Epithelial cell of proximal tubule (primary cell): ENCODE results near the gene FBLN1. TPM values are rescaled to one million over a fixed set of nuclear protein-coding genes. Genes with fewer than 3 reads are reported as not detected.
A peak's percentile ranks its signal among the peaks of the same experiment; 100 is the strongest.
"Not testable (repeated sequence)": the region's sequence is repeated elsewhere in the genome, so short reads cannot be mapped to it uniquely, and the experiment has no call there.

Experiments used
- DNase-seq: peaks from one replicate; pipeline ENCODE4 v3.0.0-alpha.2; 2011; ENCODE audit warnings: low read depth
- H3K4me3 ChIP-seq: 2 replicates; pipeline ENCODE4 v1.5.1; 2011; ENCODE audit warnings: low read depth, mild to moderate bottlenecking, low read length
- total RNA-seq: library from RNA; depleted of rRNA; stranded (reverse); fragments of >200 nt; gene quantifications from 2 replicates; pipeline ENCODE4 v1.2.3, GENCODE V29; 2015
- TF ChIP-seq, protein P1 (sequence below): conservative IDR thresholded peaks from 2 replicates; pipeline ENCODE4 v1.5.1; 2012; ENCODE audit warnings: low read depth, mild to moderate bottlenecking, low read length

Gene FBLN1
- total RNA-seq, 1 donor from 2014 or later: 58.5 TPM

DNA sequence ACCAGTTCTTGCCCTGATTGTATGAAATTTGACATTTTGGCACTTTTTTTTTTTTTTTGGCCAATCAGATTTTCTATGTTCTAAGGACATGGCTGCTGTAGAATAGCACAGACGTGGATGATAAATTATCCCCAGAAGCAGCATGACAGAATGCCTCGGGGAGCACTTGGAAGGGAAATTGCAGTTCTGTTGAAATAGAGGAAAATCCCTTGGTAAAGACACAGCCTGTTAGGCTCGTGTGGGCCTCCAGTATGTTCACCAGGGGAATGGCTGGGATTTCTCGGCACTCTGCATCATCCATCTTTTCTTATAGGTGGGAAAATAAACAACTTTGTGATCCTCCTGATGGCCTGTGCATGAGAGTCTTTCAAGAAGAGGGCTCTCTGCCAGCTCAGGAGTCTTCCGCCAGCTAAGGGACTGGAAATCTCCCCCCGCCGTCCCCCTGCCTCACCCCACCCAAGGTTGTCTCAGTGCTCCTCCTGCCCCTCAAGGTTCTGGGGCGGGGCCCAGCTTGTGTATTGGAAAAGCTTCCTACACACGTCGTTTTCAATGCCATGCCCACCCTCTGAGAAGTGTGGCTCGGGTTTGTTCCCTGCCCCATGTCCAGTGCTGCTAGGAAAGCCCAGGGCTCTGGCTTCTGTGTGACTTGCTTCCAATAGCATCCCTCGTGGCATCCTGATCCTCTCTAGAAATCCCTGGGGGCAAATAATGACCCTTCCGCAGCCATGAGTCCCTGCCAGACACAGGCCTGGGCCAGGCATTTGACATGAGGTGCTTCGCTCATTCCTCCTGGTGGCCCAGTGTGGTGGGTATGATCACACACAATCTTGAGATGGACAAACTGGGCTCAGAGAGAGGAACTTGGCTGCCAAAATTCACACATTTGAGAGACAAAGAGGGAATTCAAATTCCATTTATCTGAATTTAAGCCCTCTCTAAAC lies 98.4 kb downstream of the FBLN1 start:
- no peak for DNase-seq
- no peak overlapping the region for H3K4me3 ChIP-seq
- TF ChIP-seq, protein P1, sequence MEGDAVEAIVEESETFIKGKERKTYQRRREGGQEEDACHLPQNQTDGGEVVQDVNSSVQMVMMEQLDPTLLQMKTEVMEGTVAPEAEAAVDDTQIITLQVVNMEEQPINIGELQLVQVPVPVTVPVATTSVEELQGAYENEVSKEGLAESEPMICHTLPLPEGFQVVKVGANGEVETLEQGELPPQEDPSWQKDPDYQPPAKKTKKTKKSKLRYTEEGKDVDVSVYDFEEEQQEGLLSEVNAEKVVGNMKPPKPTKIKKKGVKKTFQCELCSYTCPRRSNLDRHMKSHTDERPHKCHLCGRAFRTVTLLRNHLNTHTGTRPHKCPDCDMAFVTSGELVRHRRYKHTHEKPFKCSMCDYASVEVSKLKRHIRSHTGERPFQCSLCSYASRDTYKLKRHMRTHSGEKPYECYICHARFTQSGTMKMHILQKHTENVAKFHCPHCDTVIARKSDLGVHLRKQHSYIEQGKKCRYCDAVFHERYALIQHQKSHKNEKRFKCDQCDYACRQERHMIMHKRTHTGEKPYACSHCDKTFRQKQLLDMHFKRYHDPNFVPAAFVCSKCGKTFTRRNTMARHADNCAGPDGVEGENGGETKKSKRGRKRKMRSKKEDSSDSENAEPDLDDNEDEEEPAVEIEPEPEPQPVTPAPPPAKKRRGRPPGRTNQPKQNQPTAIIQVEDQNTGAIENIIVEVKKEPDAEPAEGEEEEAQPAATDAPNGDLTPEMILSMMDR: no peak

DNA sequence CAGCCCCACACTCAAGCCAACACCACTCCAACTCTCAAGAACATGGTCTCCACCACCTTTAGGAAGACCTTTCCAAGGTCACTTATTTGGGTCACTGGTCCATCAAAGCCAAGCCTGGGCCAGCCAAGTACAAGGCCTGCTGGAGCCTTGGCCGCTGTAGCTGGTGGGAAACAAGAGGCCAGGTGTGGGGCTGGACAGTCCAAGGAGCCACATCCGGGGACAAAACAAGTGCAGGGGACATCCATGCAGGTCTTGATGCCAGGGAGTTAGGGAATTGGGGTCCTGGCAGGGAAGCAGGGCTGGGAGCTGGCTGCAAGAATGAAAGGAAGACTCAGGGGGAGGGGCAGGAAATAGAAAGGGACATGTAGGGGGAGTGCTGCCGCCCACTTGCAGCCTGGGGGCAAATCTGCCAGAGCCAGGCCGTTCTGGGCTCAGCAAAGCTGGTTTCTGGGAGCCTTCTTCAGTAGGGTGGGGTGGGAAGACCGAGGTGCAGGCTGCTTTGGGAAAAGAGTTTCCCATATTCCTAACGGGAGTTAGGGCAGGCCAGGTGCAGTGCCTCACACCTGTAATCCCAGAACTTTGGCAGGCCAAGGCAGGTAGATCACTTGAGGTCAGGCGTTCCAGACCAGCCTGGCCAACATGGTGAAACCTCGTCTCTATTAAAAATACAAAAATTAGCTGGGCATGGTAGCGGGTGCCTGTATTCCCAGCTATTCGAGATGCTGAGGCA lies 99.5 kb downstream of the FBLN1 start:
- no peak overlapping the region for H3K4me3 ChIP-seq
- TF ChIP-seq, protein P1: no peak
- DNase-seq: no peak

DNA sequence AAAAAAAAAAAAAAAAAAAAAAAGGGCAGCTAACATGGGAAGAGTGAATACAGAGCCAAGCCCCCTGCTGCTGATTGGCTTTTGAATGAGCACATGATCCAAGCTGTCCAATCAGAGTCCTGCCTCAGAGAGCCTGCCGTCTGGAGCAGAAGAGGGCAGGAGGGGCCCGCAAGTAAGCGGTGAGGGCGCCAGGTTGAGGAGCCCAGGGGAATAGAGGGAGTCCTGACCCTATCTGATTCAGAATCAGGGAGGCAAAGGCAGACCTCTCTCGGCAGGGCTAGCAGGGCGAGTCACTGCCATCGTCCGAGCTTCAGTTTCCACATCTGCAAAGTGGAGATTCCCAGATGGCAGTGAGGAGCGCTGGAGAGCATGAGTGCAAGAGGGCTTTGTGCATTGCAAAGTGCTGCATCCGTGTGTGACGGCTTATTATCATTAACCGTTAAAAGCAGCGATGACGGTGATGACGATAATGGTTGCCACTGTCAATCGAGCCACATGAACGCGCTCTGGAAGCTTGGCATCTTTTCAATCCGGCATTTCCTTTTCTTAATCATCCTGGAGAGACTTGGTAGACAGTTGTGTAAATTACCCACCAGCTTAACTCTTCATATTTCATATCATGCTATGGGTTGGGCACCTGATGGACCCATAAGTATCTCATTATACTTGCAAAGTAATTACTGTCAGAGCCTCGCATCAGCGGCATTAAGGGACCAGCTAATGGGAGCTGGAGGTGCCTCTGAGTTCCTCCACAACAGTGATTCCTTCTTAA lies 100.3 kb downstream of the FBLN1 start:
- TF ChIP-seq, protein P1: no peak
- no peak for DNase-seq
- H3K4me3 ChIP-seq: no peak overlapping the region

DNA sequence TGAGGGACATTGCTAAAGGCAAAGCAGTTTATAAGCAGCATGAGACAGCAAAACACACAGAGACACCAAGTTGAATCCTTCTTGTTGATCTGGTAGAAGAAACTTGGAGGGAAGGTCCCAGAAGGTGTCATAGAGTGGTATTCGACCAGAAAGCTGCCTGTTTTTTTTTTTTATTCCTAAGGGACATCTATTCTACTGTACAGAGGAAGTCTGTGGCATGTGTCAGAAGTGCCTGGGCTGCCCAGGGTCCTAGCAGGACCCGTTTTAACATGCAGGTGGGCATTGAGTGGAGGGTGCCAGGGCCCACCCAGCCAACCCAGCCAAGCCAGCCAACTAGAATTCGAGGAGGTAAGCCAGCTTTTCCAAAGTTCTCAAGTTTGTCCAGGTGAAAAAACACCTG lies 100.9 kb downstream of the FBLN1 start:
- TF ChIP-seq, protein P1: no peak
- H3K4me3 ChIP-seq: no peak overlapping the region
- no peak for DNase-seq

DNA sequence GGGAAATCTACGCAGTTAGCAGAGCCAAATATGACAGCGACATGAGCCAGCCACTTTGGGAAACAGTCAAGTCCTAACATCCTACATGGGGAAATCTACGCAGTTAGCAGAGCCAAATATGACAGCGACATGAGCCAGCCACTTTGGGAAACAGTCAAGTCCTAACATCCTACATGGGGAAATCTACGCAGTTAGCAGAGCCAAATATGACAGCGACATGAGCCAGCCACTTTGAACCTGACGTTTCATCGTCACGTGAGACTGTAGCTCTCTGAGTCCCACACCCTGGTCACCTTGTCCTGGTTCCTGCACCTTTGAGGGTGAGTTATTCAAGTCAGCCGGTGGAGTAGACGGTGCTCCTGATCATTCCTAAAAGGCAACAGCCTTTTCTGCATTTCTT lies 105.4 kb downstream of the FBLN1 start:
- not testable (repeated sequence) for H3K4me3 ChIP-seq, DNase-seq

DNA sequence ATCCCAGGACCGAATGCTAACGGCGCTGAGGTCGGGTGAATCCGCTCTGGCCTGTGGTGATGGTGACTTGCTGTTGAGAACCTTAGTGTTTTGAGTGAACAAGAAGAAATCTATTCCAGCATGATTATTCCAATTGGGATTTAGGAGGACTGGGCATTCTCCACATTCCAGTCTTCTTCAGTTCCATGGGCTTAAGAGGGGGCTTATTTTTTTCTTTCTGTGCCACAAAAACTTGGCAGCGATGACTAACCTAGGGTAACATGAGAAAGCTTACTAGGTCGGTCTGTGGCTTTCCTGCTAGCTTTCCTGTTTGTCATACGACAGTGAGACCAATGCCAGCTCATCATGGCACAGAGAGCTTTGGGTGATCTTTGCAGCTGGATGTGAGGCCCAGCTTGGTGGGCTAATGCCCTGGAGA lies 106.1 kb downstream of the FBLN1 start:
- no peak overlapping the region for H3K4me3 ChIP-seq
- DNase-seq: peak; percentile 77
- TF ChIP-seq, protein P1: no peak

DNA sequence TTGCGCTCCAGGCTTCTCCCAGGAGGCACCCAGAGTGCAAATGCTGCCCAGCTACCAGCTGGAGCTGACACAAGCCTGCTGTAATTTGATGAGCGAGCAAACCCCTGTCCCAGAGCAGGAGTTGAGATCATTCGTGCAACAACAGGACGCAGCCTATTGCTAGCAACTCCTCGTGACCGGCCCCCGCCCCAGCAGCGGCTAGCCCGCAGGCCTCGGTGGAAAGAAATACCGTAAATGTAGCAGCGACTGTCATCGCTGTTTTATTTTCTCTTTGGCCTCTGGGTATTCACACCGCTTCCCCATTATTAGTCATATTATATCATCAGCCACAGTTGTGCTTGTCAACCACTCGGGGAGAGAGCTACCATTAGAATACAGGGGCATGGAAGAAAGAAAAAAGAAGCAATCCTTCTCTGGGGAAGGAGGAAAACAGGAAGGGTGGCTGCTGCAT lies 109.8 kb downstream of the FBLN1 start:
- TF ChIP-seq, protein P1: no peak
- DNase-seq: no peak
- peak overlapping the region; percentile 14 for H3K4me3 ChIP-seq
